Prostate gland (tissue), 2 donors: ENCODE results near the gene CKAP4. TPM values are rescaled to one million over a fixed set of nuclear protein-coding genes. Genes with fewer than 3 reads are reported as not detected.
"Not testable (repeated sequence)": the region's sequence is repeated elsewhere in the genome, so short reads cannot be mapped to it uniquely, and the experiment has no call there.

ENCODE experiments used
- DNase-seq: peaks from one replicate; pipeline ENCODE4 v3.0.0-alpha.2; 2019; ENCODE audit warnings: low spot score
- H3K27ac ChIP-seq, 2 donors: fragments of 200-600 bp; sonication (generic); 2 replicates each; pipeline ENCODE4 v1.5.1; 2017 to 2019
- H3K27me3 ChIP-seq: fragments of 200-600 bp; sonication (generic); replicated peaks from 2 replicates; pipeline ENCODE4 v1.5.1; 2019; ENCODE audit not compliant: insufficient read depth
- H3K36me3 ChIP-seq, 2 donors: fragments of 200-600 bp; sonication (generic); 1 replicate in 1 of 2; 2 replicates in 1 of 2; pipeline versions ENCODE4 v1.5.1 to v1.8.1; 2017 to 2019
- H3K4me1 ChIP-seq: fragments of 200-600 bp; sonication (generic); replicated peaks from 2 replicates; pipeline ENCODE4 v1.5.1; 2019
- H3K4me3 ChIP-seq, 2 donors: fragments of 200-600 bp; sonication (generic); 2 replicates each; pipeline ENCODE4 v1.5.1; 2017 to 2019
- H3K9me3 ChIP-seq: fragments of 200-600 bp; sonication (generic); 2 replicates; pipeline ENCODE4 v1.5.1; 2017
- CTCF ChIP-seq, 4 experiments: fragments of 200-600 bp in 2 of 4; fragments of 450-650 bp in 2 of 4; sonication (generic) in 2 of 4; IDR thresholded peaks; 1 replicate in 3 of 4; 2 replicates in 1 of 4; pipeline ENCODE4 v1.5.1; 2016 to 2019; ENCODE audit warnings: antibody characterized with exemption in 4 of 4, mild to moderate bottlenecking in 2 of 4, moderate library complexity in 2 of 4
- POLR2A ChIP-seq: fragments of 450-650 bp; IDR thresholded peaks from one replicate; pipeline ENCODE4 v1.6.1; 2016; ENCODE audit warnings: antibody characterized with exemption, mild to moderate bottlenecking
- POLR2AphosphoS5 ChIP-seq: sonication (generic); formaldehyde crosslinking; IDR thresholded peaks from one replicate; pipeline ENCODE4 v1.6.1; 2017; ENCODE audit warnings: antibody characterized with exemption
- WGBS: methylation state at CpG from one replicate; pipeline ENCODE4 v1.1.5; 2018; 5-methylcytosine and 5-hydroxymethylcytosine counted together
- intact Hi-C: fragments of 100-400 bp; cut with DNase I; formaldehyde crosslinking; loops from one replicate; pipeline ENCODE4 v1.14.2; 2022
- total RNA-seq, 2 donors: library from RNA; depleted of rRNA; stranded (reverse); fragments of >200 nt; gene quantifications; one replicate each; pipeline ENCODE4 v1.1.0, GENCODE V29; 2016

The CKAP4 gene
- total RNA-seq, 2 donors from 2014 or later = 56.1 to 91.7 TPM

- Histone ChIP-seq H3K4me3 (no peak overlapping the region), H3K9me3 (no peaks in the 10 kb centered on the region), H3K27me3 (no peaks in the 10 kb centered on the region), H3K4me1 (no peaks in the 10 kb centered on the region), H3K27ac (no peak overlapping the region), H3K36me3 (no peaks in the 10 kb centered on the region)
- intact Hi-C loops = no loop called here
- WGBS = 74% methylated on average over 2 of the region's 2 CpGs
- DNase-seq = no peak
- TF ChIP-seq POLR2AphosphoS5 (no peak), CTCF (IDR thresholded peaks at IDR 0.05) (no peak), POLR2A (no peak)
Measured at GRCh38 chr12:106290666-106291065, 42.8 kb upstream of the CKAP4 start.

- Histone ChIP-seq H3K27me3 (no peaks in the 10 kb centered on the region), H3K4me1 (no peaks in the 10 kb centered on the region), H3K36me3 (no peaks in the 10 kb centered on the region), H3K27ac (no peak overlapping the region), H3K4me3 (no peak overlapping the region), H3K9me3 (no peaks in the 10 kb centered on the region)
- TF ChIP-seq POLR2AphosphoS5 = no peak
- no peak for TF ChIP-seq CTCF (IDR thresholded peaks at IDR 0.05)
- no peak for TF ChIP-seq POLR2A
- DNase-seq = no peak
- intact Hi-C loops = no loop called here
- 100% methylated on average over 1 of the region's 1 CpG for WGBS
Measured at GRCh38 chr12:106289196-106289681, 41.4 kb upstream of the CKAP4 start.

- DNase-seq = no peak
- H3K9me3 ChIP-seq = no peaks in the 10 kb centered on the region
- no peaks in the 10 kb centered on the region for H3K36me3 ChIP-seq
- intact Hi-C loops = no loop called here
- no peaks in the 10 kb centered on the region for H3K27me3 ChIP-seq
- no peaks in the 10 kb centered on the region for H3K4me1 ChIP-seq
- H3K4me3 ChIP-seq = no peak overlapping the region
- TF ChIP-seq POLR2A (no peak), POLR2AphosphoS5 (peak; percentile 38)
- no peak overlapping the region for H3K27ac ChIP-seq
- WGBS = 56% methylated on average over 9 of the region's 9 CpGs
Measured at GRCh38 chr12:106288494-106289195, 40.8 kb upstream of the CKAP4 start.

- TF ChIP-seq POLR2AphosphoS5 = no peak
- TF ChIP-seq POLR2A = no peak
- no peak for TF ChIP-seq CTCF (IDR thresholded peaks at IDR 0.05)
- DNase-seq = no peak
- H3K27ac ChIP-seq = no peak overlapping the region
- no peaks in the 10 kb centered on the region for H3K9me3 ChIP-seq
- no peaks in the 10 kb centered on the region for H3K27me3 ChIP-seq
- no peak overlapping the region for H3K4me3 ChIP-seq
- H3K36me3 ChIP-seq = no peaks in the 10 kb centered on the region
- intact Hi-C loops = no loop called here
- no peaks in the 10 kb centered on the region for H3K4me1 ChIP-seq
- WGBS = 74% methylated on average over 1 of the region's 1 CpG
Measured at GRCh38 chr12:106288101-106288493, 40.3 kb upstream of the CKAP4 start.

- Histone ChIP-seq H3K36me3 (no peaks in the 10 kb centered on the region), H3K9me3 (no peaks in the 10 kb centered on the region), H3K4me1 (no peaks in the 10 kb centered on the region), H3K27me3 (no peaks in the 10 kb centered on the region), H3K27ac (no peak overlapping the region), H3K4me3 (no peak overlapping the region)
- WGBS = 39% methylated on average over 1 of the region's 1 CpG
- no peak for DNase-seq
- TF ChIP-seq CTCF (IDR thresholded peaks at IDR 0.05) = no peak
- TF ChIP-seq POLR2AphosphoS5 = no peak
- TF ChIP-seq POLR2A = no peak
- intact Hi-C loops = no loop called here
Measured at GRCh38 chr12:106287364-106287763, 39.5 kb upstream of the CKAP4 start.

GRCh38 chr12:106286576-106287162, 38.8 kb upstream of the CKAP4 start:
- H3K36me3 ChIP-seq, H3K27me3 ChIP-seq, H3K4me1 ChIP-seq, DNase-seq, intact Hi-C loops, H3K27ac ChIP-seq, H3K9me3 ChIP-seq, H3K4me3 ChIP-seq: not testable (repeated sequence)
- 77% methylated on average over 14 of the region's 14 CpGs for WGBS
